Subcutaneous preadipocyte (primary cell): ENCODE results near the gene BPI. TPM values are rescaled to one million over a fixed set of nuclear protein-coding genes. Genes with fewer than 3 reads are reported as not detected.

Experiments used
- total RNA-seq: library from RNA; depleted of rRNA; stranded (reverse); fragments of >200 nt; gene quantifications from 2 replicates; pipeline ENCODE4 v1.2.3, GENCODE V29; 2012

The BPI gene
- total RNA-seq, result not detected in 2 replicates

DNA sequence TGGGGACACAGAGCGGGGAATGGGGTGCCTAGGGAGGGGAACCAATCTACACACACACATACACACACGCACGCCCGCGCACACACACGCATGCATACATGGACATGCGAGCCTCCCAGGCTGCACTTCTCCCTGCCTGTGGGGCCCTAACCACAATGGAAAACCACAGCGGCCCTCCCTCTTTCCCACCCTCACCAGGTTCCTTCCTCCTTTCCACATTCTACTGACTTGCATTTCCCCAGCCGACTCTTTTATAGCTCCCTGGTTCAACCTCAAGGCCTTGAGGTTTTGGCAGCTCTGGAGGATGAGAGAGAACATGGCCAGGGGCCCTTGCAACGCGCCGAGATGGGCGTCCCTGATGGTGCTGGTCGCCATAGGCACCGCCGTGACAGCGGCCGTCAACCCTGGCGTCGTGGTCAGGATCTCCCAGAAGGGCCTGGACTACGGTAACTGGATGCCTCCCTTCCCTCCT is at the start of gene BPI:
Gene BPI, plus strand, starts transcription at position 249 of the 472 bp plus-strand sequence. Its CDS starts 68 bp downstream, at position 317.

DNA sequence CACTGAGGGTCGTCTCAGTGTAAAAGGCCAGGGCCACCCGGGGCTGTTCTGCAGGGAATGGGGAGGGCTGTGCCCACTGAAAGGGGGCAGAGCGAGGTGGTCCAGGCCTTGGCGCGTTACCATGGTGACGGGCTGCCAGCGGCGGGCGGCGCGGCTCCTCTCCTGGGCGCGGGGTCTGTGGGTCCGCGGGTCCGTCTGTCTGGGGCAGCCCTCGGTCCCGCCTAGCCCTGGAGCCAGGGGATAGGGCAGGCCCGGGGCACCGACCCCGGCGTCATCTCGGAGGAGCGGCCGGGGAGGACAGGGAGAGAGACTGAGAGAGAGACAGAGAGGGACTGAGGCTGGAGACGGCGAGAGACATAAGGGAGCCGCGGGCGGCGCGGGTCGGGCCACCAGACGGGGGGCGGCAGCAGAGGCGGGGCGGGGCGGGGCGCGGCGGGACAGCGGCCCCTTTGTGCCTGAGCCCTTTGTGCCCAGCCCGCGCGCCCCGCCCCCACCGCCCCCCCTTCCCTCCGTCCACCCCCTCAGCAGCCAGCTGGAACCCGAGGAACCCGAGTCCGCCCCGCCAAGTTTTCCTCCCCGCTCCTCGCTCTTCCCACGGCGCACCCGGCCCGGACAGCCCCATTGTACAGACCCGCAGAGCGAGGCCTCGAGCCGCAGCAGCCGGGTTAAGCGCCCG is 43.4 kb upstream of the BPI start, which contains the start of gene KIAA1755:
Gene KIAA1755, minus strand, starts transcription at position 358 of the 676 bp plus-strand sequence. Its CDS starts 235 bp downstream, at position 123.

DNA sequence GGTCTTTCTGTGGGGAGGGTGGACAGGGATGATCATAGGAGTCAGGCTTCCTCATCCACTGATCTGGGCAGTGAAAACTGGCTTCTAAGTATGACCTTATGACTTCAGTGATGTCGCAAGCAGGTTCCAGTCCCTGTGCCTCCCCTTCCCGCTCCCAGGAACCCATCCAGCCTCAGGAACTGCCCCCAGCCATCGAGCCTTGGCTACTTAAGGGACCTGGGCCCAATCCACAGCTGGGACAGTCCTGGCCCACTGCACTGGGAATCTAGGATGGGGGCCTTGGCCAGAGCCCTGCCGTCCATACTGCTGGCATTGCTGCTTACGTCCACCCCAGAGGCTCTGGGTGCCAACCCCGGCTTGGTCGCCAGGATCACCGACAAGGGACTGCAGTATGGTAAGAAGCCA is 42.3 kb downstream of the BPI start, which contains the start of gene LBP:
Gene LBP, plus strand, starts transcription at position 236 of the 405 bp plus-strand sequence. Its CDS starts 35 bp downstream, at position 271.

Other genes starting within 250 kb of the BPI start
- 2.9 and 5.3 TPM in 2 replicates for gene TGM2, start 138.9 kb upstream of the BPI start, total RNA-seq
- gene KIAA1755, start 43.4 kb upstream of the BPI start, total RNA-seq, result 0.37 and 0.39 TPM in 2 replicates
- gene LBP, start 42.3 kb downstream of the BPI start, total RNA-seq, result not detected in 2 replicates
- gene SNHG17, start 131.2 kb downstream of the BPI start, total RNA-seq, result 8.1 and 16.2 TPM in 2 replicates
- gene RALGAPB, start 168.7 kb downstream of the BPI start, total RNA-seq, result 26.5 and 37.7 TPM in 2 replicates